HG03460 (cell line): ENCODE data around the gene LRRC8C.
A peak's percentile ranks its signal among the peaks of the same experiment; 100 is the strongest.

Experiments
- ATAC-seq: cut with Tn5 transposase; IDR thresholded peaks from one replicate; pipeline ENCODE4 v1.9.1; 2021; ENCODE audit not compliant: unreplicated experiment

The LRRC8C gene

GRCh38 chr1:89633248-89633799 lies 404 bp downstream of the LRRC8C start:
- peak; percentile 55 for ATAC-seq

- ATAC-seq: peak; percentile 13
Observed at GRCh38 chr1:89633800-89634625, 1.1 kb downstream of the LRRC8C start.

- no peak for ATAC-seq
Observed at GRCh38 chr1:89635825-89636815, 3.2 kb downstream of the LRRC8C start.

GRCh38 chr1:89637496-89637895 lies 4.6 kb downstream of the LRRC8C start:
- no peak for ATAC-seq

DNA sequence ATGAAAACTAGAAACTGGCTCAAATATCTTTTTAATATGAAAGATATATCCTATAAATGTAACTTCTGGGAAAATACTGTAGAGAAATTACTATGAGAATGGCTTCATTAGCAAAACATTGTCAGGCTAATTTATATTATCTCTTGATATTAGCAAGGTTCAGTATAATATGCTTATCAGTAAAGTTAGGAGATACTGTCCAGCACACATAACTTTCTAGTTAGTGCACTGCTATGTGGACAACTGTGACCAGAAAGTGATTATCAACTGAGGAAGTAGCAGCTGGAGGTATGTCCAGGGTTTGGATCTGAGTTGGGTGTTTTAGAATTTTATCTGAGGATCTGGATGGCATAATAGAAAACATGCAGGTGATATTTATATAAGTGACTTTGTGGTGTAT lies 7.5 kb downstream of the LRRC8C start:
- no peak for ATAC-seq

DNA sequence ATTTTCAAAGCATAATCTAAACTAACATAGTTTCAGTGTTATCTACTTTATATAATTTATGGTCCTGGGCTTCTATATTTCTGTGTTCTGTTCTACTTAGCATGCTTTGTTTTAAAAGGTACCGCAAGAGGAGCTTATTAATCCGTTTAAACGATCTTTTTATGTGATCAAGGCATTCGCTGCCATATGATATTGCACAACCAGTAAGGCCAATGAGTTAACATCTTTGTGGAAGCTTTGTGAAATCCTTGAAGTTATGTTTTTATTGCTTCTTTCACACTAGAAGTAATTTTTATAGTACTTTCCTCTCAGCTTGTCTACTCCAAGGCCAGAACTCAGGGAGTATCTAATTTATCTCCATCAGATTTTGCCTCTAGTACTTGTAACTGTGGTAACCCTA lies 8.9 kb downstream of the LRRC8C start:
- ATAC-seq: no peak

DNA sequence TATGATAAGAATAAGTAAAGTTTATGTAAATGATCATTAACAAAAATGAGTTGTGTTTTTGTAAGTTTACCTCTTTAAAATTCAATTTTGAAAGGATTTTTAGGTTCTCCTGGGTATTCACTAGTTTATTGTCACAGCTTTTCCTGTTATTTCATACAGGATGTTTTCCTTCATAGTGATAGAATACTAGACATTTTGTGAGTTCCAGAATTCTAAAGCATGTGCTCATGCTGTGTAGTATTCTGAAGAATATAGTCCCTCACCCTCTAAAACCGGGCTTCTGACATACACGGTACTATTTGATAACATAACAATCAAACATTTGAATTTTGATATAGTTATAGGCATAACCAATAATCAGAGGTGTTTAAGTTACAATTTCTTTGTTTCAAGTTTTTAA lies 10.7 kb downstream of the LRRC8C start:
- ATAC-seq: no peak

DNA sequence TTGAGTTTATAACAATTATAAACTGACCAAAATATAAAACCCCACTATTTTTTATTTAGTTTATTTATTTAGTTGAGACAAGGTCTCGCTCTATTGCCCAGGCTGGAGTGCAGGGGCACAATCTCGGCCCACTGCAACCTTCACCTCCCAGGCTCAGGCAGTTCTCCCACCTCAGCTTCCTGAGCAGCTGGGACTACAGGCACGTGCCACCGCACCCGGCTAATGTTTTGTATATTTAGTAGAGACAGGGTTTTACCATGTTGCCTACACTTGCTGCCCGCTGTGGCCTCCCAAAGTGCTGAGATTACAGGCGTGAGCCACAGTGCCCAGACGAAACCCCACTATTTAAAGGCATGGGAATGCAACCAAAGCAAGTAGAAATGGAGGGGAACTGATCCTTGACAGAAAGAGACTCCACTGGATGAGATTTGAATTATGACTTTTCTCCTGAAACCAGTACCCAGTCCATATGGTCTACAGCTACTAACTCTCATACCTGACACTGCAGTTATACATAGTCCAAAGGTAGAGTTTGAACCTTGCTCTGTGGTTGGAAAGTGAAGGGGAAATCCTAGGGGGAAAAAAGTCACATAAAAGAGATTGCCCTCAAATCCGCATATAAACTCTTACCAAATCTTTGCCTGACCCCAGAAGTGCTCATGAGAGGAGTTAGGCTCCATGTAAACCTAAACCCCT lies 11.3 kb downstream of the LRRC8C start:
- no peak for ATAC-seq

GRCh38 chr1:89646259-89646658 lies 13.3 kb downstream of the LRRC8C start:
- no peak for ATAC-seq

DNA sequence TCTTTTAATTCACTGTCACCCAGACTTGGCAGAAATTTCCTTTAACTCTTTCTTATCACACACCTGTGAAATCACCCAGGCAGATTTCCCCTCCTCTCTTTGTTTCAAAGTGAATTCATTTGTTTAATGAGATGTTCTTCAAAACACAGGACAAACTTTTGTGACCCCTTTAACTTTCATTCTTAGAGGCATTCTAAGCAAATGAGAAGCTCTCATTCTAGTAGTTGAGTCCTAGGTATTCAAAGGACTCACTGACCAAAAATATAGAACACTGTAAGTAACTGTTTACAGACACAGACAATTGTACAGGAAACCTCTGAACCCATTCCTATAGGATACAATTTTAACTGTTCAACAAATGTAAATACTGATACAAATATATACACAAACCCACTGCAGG lies 16.9 kb downstream of the LRRC8C start:
- ATAC-seq: no peak

DNA sequence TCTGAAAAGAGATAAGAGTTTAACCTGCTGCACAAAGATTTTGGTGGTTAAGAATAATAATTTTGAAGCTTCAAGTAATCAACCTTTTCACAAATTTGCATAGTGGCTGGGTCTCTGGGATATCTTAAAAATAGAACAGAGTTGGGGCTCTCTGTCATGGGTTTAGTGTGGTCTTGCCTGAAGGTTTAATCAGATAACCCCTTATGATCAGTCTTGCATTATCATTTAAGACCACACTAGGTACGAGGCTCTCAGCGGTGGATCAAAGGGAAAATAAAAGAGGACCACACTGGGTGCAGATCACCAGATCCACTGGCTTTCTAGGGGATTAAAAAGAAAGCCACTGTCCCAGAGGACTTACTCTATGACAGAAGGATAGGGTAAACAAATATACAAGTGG lies 19.5 kb downstream of the LRRC8C start:
- no peak for ATAC-seq

GRCh38 chr1:89657886-89658285 lies 25.0 kb downstream of the LRRC8C start:
- ATAC-seq: no peak

GRCh38 chr1:89659322-89660081 lies 26.6 kb downstream of the LRRC8C start:
- no peak for ATAC-seq

DNA sequence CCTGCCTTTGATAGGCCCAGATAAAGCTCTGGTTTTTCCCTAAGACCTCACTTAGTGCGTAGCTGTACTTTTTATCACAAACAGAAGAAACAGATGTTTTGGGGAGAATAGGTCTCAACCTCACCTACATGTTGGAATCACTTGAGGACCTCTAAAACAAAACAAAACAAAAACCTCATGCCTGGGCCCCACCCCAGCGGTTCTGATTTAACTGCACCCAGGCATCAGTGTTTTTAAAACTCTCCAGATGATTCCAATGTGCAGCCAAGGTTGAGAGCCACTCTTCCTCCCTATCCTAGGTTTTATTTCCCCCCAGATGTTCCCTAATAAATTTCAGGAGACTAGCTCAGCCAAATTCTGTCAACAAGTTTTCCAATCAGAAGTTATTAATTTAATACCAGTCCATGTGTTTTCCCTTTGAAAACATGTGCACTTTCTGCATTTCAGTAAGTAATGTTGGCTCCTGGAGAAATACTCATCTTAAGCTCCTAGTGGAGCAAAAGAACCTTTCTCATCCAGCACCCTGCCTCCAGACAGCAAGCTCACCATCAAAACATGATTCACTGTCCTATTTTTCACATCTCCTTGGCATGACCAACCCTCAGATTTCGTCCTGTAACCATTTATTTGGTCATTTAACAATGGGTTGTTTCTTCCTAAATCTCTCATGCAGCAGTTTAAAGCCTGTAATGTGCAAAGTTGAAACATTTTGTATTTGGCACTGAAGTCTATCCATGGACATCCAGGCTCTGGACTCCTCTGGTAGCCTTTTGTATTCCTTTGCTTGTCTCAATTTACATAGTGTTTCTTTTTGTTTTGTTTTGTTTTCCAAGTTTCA lies 27.5 kb downstream of the LRRC8C start:
- ATAC-seq: no peak

DNA sequence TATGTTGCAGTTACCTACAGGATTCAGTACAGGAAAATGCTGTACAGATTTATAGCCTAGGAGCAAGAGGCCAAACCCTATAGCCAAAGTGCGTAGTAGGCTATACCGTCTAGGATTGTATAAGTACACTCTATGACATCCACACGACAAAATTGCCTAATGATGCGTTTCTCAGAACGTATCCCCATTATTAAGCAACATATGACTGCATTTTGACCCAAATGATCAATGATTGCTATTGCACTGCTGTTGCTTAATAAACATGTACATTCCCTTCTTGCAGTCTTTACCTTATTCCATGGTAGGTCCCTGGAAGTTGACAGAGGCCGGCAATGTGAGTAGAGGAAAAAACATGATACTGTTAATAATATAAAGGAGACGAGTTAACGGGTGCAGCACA lies 33.0 kb downstream of the LRRC8C start:
- no peak for ATAC-seq

DNA sequence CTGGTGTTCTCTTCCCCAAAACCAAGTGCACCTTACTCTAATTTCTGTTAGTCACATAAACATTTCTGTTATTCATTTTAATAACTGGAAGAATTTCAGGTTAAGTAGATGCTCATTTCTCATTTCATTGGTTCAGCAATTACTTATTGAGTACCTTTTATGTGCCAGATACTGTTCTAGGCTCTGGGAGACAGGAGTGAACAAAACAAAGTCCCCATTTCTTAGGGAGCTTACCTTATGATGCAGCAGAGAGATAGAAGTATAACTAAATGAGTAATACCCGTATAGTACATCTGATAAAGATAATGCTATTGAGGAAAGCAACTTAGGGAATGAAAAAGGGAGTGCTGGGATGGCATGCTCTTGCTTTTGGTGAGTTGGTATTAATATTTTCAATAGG lies 33.7 kb downstream of the LRRC8C start:
- ATAC-seq: no peak

GRCh38 chr1:89667691-89668090 lies 34.8 kb downstream of the LRRC8C start:
- no peak for ATAC-seq

- no peak for ATAC-seq
Observed at GRCh38 chr1:89668961-89669360, 36.0 kb downstream of the LRRC8C start.

DNA sequence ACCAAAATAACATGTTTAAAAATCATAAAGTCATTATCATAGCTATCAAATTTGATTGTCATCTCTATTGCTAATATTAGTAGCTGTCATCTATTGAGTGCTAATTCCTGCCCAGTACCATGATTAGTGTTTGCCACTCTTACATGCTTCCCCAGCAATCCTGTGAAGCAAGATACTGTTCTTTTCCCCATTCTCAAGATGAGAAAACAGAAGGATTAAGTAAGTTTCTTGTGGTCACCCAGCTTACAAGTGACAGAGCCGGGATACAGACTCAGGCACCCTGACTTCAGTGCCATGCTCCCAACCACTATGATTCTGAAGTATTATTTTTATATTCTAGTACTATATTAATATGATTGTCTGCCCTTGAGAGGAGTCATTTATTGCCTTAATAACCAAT lies 36.5 kb downstream of the LRRC8C start:
- ATAC-seq: no peak
